IMR-90 (cell line): ENCODE data around the gene FHAD1.
A peak's percentile ranks its signal among the peaks of the same experiment; 100 is the strongest.

ENCODE experiments used
- BHLHE40 ChIP-seq: fragments of 150-350 bp; IDR thresholded peaks from 2 replicates; pipeline ENCODE4 v1.6.1; 2016; ENCODE audit warnings: mild to moderate bottlenecking, low read depth, low read length
- FOS ChIP-seq: fragments of 150-350 bp; IDR thresholded peaks from 2 replicates; pipeline ENCODE4 v1.6.1; 2016; ENCODE audit warnings: low read depth, low read length
- MXI1 ChIP-seq: IDR thresholded peaks from 2 replicates; pipeline ENCODE4 v1.6.1; 2012; ENCODE audit warnings: low read depth, mild to moderate bottlenecking, low read length, moderate library complexity, borderline replicate concordance
- POLR2A ChIP-seq: IDR thresholded peaks from 2 replicates; pipeline ENCODE4 v1.6.1; 2012; ENCODE audit warnings: mild to moderate bottlenecking, low read depth, low read length
- RAD21 ChIP-seq: IDR thresholded peaks from 2 replicates; pipeline ENCODE4 v1.6.1; 2012; ENCODE audit warnings: low read length, improper control_type of control experiment
- RFX5 ChIP-seq: IDR thresholded peaks from 2 replicates; pipeline ENCODE4 v1.8.0; 2012; ENCODE audit warnings: low read depth, mild to moderate bottlenecking, low read length, moderate library complexity
- SMC3 ChIP-seq: fragments of 150-350 bp; IDR thresholded peaks from 2 replicates; pipeline ENCODE4 v1.6.1; 2016; ENCODE audit warnings: low read depth, mild to moderate bottlenecking, antibody characterized with exemption, low read length, moderate library complexity
- USF2 ChIP-seq: fragments of 150-350 bp; IDR thresholded peaks from 2 replicates; pipeline ENCODE4 v1.6.1; 2017; ENCODE audit warnings: mild to moderate bottlenecking, antibody characterized with exemption, low read length, low read depth
- TF ChIP-seq, protein P1 (sequence below): conservative IDR thresholded peaks from 2 replicates; pipeline ENCODE4 v1.5.1; 2012; ENCODE audit warnings: mild to moderate bottlenecking, low read depth, low read length, improper control_type of control experiment
- TF ChIP-seq, protein P2 (sequence below): fragments of 150-350 bp; IDR thresholded peaks from 2 replicates; pipeline ENCODE4 v1.6.1; 2016; ENCODE audit warnings: low read depth, mild to moderate bottlenecking, low read length, moderate library complexity, borderline replicate concordance

DNA sequence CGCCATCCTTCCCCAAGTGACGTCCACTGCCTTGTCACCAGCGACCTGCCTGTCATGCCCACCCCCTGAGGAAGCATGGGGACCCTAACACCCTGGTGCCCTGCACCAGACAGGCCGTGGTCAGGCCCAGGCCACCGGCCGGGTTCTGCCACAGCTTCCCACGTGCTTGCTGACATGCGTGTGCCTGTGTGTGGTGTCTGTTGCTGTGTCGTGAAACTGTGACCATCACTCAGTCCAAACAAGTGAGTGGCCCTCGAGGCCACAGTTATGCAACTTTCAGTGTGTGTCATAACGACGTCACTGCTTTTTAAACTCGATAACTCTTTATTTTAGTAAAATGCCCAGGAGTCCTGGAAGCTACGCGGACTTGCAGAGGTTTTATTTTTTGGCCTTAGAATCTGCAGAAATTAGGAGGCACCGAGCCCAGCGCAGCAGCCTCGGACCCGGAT lies 182.7 kb downstream of the FHAD1 start:
- no peak for TF ChIP-seq SMC3
- TF ChIP-seq, protein P1, sequence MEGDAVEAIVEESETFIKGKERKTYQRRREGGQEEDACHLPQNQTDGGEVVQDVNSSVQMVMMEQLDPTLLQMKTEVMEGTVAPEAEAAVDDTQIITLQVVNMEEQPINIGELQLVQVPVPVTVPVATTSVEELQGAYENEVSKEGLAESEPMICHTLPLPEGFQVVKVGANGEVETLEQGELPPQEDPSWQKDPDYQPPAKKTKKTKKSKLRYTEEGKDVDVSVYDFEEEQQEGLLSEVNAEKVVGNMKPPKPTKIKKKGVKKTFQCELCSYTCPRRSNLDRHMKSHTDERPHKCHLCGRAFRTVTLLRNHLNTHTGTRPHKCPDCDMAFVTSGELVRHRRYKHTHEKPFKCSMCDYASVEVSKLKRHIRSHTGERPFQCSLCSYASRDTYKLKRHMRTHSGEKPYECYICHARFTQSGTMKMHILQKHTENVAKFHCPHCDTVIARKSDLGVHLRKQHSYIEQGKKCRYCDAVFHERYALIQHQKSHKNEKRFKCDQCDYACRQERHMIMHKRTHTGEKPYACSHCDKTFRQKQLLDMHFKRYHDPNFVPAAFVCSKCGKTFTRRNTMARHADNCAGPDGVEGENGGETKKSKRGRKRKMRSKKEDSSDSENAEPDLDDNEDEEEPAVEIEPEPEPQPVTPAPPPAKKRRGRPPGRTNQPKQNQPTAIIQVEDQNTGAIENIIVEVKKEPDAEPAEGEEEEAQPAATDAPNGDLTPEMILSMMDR = no peak
- no peak for TF ChIP-seq RFX5
- no peak for TF ChIP-seq POLR2A
- TF ChIP-seq RAD21 = no peak
- TF ChIP-seq BHLHE40 = peak; percentile 71
- peak; percentile 32; the same call in 1 of the 2 replicates for TF ChIP-seq USF2
- TF ChIP-seq MXI1 = 0 out of 2 replicates have a peak, but pooled peaks have one; percentile 23
- TF ChIP-seq FOS = peak; percentile 43
- TF ChIP-seq, protein P2, sequence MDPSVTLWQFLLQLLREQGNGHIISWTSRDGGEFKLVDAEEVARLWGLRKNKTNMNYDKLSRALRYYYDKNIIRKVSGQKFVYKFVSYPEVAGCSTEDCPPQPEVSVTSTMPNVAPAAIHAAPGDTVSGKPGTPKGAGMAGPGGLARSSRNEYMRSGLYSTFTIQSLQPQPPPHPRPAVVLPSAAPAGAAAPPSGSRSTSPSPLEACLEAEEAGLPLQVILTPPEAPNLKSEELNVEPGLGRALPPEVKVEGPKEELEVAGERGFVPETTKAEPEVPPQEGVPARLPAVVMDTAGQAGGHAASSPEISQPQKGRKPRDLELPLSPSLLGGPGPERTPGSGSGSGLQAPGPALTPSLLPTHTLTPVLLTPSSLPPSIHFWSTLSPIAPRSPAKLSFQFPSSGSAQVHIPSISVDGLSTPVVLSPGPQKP = no peak
